OCI-M1 (cell line): ENCODE results near the gene SLC2A4RG.
A peak's percentile ranks its signal among the peaks of the same experiment; 100 is the strongest.

Experiments
- DNase-seq: peaks from one replicate; lab custom pipeline; 2025; lab: John Stamatoyannopoulos, UW

Gene SLC2A4RG, protein sequence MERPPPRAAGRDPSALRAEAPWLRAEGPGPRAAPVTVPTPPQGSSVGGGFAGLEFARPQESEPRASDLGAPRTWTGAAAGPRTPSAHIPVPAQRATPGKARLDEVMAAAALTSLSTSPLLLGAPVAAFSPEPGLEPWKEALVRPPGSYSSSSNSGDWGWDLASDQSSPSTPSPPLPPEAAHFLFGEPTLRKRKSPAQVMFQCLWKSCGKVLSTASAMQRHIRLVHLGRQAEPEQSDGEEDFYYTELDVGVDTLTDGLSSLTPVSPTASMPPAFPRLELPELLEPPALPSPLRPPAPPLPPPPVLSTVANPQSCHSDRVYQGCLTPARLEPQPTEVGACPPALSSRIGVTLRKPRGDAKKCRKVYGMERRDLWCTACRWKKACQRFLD

DNA sequence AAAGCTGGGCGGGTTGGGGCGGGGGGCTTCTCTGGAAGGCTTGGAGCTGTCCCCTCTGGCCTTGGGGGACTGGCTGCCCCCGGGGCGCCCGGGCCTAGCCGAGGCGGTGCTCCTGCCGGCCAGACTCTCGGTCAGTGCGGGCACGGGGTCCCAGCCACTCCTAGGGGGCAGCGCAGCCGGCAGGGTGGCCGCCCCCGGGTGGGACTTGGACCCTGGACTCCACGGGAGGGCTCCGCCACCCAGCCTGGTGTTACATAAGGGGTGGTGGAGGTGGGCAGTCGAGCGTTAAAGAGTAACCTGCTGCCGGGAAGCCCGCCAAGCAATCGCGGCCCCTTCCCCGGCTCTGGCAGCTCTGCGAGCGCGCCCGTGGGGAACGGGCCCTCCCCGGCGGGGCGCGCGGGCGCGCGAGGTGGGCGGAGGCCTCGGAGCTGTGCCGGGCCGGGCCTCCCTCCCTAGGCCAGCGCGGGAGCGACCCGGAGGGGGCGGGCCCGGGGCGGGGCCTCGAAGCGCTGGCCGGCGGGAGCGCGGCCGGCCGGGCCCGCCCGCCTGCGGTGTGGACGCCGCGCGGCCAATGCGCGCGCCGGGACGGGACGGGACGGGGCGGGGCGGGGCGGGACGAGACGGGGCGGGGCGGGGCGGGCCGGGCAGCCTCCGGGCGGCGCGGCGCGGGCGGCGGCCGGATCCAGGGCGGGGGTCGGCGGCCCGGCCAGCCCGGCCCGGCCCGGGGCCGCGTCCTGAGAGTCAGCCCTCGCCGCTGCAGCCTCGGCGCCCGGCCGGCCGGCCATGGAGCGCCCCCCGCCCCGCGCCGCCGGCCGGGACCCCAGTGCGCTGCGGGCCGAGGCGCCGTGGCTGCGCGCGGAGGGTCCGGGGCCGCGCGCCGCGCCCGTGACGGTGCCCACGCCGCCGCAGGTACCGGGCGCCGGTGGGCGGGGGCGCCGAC, at the start of gene SLC2A4RG:
Gene SLC2A4RG (plus strand): TSS at position 647 of the 940 bp plus-strand sequence. CDS start 137 bp downstream, at position 784.
- peak; percentile 83 for DNase-seq

DNA sequence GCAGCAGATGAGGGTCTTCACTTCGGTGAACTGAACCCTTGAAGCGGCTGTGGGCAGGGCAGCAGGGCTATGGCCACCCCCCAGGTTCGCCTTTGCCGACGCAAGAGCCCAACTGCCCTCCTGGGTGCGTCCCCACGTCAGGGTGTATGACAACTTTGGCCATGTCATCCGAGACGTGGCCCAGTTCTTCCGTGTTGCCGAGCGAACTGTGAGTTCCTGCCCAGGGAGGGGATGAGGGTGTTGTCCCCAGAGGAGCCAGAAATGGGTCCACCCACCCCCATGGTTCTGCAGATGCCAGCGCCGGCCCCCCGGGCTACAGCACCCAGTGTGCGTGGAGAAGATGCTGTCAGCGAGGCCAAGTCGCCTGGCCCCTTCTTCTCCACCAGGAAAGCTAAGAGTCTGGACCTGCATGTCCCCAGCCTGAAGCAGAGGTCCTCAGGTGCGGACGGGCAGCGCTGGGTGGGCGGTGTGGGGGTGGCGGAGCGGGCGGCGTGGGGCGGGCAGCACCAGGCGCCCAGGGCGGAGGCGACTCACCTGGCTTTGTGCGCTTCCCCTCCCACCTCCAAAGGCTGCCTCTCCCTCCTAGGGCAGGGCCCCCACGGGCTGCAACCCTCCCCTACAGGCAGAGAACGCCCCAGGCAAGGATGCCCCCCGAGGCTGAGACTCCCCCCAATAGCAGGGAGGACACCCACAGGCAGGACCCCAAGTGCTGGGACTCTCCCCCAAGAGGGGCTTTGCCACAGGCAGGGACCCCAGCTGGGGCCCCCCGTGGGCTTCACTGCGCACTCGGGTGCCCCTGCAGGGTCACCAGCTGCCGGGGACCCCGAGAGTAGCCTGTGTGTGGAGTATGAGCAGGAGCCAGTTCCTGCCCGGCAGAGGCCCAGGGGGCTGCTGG, 49.3 kb upstream of the SLC2A4RG start:
- DNase-seq = no peak

DNA sequence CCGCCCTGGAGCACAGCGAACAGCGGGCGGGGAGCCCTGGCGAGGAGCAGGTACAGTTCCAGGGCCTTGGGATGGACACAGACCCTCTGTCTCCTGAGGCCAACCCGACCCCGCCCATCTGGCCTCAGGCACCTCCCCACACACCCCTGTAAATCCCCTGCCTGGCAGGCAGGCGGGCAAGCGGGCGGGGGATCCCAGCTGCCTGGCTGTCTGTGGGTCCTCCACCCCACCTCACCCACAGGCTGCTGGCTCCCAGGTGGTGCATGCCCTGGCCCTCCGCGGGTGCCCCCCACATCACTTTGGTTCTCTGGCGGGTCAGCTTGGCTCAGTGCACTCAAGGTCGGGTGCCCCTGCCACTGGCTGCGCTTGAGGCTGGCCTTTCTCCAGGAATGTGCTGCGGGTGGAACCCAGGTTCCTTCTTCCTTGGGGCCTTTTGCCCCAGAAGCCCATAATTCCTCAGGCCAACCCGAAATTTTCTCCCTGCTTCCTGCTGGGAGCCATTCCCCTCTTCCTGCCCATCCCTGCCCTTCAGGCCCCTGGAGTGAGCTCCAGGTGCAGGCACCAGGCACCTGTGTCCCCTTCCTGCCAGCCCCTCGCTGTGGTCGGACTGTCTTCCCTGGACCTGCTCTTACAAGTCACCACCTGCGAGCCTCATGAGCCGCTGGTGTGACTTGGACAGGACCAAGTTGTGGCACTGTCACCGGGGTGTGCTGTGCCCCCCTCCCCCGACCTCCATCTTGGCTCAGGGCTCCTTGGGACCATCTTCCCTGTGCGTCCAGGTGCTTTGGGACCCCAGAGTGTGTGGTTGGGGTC, 48.5 kb upstream of the SLC2A4RG start:
- DNase-seq = no peak

DNA sequence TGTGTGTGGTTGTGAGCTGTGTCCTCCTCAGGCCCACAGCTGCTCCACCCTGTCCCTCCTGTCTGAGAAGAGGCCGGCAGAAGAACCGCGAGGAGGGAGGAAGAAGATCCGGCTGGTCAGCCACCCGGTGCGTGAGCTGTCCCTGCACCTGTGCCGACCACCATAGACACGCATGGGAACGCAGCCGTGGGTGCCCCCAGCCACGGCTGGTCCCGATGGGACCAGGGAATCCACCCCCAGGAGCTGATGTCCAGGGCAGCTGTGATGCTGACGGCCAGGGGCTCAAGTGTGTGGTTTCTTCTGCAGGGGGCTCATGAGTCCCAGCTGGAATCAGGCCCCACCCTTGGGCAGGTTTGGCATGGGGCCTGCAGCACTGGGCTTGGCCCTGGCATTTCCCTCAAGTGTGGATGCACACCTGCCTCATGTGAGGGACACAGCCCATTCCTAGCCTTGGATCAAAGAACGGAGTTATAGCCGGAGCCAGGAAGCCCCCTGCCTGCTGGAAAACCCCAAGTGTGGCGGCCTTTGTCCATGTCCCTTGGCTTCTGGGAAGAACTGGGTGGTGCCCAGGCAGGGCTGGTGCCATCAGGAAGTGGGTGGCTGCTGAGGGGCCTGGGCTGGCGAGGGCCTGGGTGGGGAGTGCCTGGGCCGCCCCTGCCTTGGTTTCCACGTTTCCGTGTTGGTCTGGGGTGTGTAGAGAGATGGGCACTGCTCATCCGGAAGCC, 47.7 kb upstream of the SLC2A4RG start:
- no peak for DNase-seq

DNA sequence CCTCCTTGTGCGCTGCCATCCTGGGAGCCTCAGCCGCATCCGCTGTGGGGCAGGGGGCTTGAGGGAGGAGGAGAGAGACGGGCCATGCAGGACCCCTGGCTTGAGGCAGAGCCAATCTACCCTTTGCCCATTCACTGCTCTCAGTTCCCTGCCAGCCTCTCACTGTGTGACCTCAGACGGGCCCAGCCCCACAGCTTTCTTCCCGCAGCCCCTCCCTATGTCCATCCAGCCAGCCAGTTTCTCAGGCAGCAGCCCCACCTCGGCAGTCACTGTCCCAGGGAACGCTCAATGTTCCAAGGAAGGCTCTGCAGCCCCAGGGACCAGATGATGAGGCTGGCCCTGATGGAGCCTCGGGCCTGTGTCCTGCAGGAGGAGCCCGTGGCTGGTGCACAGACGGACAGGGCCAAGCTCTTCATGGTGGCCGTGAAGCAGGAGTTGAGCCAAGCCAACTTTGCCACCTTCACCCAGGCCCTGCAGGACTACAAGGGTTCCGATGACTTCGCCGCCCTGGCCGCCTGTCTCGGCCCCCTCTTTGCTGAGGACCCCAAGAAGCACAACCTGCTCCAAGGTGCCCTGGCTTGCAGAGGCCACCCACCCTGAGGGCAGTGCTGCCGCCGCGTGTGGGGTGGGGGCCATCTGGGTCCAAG, 47.0 kb upstream of the SLC2A4RG start:
- no peak for DNase-seq

DNA sequence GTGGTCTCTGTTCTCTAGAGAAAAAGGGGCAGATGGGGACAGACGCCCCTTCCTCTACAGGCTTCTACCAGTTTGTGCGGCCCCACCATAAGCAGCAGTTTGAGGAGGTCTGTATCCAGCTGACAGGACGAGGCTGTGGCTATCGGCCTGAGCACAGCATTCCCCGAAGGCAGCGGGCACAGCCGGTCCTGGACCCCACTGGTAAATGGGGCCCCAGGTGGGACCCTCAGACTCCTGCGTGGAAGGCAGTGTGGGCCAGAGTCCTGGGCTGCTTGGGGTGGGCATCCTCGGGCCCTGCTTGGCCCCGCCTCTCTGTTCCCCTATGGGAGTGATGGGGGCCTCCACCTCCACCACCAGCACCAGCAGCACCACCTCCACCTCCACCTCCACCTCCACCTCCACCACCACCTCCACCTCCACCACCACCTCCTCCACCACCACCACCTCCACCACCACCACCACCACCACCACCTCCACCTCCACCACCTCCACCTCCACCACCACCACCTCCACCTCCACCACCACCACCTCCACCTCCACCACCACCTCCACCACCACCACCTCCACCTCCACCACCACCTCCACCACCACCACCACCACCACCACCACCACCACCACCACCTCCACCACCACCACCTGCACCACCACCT, 46.4 kb upstream of the SLC2A4RG start:
- no peak for DNase-seq

DNA sequence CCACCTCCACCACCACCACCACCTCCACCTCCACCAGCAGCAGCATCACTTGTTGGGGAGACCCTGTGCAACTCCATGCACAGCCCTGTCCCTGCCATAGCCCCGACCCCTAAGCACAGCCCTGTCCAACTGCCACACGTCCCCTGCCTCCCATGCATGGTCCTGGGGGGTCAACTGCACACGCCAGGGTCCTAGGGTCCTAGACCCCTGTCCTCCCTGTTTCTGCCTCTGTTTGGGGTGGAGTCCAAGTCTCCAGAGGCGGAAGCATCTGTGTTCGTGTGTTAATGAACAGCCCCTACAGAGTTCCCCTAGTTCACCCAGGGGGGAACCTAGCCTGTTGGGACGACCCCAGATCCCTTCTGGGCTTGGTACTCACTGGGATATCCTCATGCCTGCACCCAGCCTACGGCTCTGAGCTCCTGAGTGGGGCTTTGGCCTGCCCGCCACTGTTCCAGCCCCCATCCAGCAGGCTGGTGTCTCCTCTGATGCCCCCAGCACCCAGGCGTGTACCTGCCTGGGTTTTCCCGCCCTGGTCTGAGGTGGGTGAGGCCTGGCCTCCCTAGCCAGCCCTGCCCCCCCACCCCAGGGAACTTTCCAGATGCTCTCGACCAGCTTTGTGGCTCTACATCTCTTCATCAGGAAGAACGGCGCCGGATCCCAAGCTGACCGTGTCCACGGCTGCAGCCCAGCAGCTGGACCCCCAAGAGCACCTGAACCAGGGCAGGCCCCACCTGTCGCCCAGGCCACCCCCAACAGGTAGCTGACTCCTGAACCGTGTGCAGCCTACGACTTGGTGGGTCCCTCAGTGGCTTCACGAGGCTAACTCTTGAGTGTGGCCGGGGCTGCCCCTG, 45.6 kb upstream of the SLC2A4RG start:
- no peak for DNase-seq

DNA sequence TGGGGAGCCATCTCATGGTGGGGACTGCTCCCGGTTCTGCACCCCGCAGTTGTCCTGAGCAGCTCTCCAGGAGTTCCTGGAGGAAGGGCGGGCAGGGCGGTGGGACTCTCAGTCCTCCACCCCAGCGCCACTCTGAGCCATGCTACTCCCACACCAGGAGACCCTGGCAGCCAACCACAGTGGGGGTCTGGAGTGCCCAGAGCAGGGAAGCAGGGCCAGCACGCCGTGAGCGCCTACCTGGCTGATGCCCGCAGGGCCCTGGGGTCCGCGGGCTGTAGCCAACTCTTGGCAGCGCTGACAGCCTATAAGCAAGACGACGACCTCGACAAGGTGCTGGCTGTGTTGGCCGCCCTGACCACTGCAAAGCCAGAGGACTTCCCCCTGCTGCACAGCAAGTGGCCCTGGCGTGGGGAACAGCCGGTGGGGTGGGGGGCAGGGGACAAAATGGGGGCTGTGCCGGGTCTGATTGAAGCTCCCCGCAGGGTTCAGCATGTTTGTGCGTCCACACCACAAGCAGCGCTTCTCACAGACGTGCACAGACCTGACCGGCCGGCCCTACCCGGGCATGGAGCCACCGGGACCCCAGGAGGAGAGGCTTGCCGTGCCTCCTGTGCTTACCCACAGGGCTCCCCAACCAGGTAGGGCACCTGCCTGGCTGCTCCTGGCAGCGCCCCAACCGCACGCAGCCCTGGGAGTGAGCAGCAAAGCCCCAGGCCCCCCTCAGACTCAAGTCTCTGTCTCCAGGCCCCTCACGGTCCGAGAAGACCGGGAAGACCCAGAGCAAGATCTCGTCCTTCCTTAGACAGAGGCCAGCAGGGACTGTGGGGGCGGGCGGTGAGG, 44.8 kb upstream of the SLC2A4RG start:
- DNase-seq = no peak

DNA sequence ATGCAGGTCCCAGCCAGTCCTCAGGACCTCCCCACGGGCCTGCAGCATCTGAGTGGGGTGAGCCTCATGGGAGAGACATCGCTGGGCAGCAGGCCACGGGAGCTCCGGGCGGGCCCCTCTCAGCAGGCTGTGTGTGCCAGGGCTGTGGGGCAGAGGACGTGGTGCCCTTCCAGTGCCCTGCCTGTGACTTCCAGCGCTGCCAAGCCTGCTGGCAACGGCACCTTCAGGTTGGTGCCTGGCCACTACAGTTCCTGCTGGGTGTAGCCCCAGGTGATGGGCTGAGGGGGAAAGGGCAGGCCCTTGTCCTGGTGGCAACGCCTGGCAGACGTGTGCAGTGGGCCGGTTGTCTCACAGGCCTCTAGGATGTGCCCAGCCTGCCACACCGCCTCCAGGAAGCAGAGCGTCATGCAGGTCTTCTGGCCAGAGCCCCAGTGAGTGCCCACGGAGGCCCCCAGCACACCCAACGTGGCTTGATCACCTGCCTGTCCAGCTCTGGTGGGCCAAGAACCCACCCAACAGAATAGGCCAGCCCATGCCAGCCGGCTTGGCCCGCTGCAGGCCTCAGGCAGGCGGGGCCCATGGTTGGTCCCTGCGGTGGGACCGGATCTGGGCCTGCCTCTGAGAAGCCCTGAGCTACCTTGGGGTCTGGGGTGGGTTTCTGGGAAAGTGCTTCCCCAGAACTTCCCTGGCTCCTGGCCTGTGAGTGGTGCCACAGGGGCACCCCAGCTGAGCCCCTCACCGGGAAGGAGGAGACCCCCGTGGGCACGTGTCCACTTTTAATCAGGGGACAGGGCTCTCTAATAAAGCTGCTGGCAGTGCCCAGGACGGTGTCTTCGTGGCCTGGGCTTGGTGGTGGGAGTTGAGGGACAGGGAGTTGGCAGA, 43.9 kb upstream of the SLC2A4RG start:
- DNase-seq = no peak

DNA sequence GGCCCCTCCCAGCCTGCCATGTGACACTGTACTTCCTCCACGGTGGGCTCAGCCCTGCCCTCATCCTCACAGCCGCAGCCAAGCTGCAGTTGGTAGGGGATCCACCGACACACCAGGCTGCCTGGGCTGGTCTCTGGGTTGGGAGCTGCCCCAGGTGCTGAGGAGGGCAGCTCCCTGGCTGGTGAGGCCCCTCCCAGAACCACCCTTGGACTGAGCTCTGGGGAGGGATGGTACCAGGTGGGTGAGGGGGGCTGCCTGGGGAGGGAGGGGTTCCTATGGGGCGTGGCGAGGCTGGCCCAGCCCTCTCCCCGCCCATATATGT, 43.3 kb upstream of the SLC2A4RG start:
- DNase-seq = no peak

DNA sequence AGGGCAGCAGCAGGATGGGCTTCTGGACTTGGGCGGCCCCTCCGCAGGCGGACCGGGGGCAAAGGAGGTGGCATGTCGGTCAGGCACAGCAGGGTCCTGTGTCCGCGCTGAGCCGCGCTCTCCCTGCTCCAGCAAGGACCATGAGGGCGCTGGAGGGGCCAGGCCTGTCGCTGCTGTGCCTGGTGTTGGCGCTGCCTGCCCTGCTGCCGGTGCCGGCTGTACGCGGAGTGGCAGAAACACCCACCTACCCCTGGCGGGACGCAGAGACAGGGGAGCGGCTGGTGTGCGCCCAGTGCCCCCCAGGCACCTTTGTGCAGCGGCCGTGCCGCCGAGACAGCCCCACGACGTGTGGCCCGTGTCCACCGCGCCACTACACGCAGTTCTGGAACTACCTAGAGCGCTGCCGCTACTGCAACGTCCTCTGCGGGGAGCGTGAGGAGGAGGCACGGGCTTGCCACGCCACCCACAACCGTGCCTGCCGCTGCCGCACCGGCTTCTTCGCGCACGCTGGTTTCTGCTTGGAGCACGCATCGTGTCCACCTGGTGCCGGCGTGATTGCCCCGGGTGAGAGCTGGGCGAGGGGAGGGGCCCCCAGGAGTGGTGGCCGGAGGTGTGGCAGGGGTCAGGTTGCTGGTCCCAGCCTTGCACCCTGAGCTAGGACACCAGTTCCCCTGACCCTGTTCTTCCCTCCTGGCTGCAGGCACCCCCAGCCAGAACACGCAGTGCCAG, 42.8 kb upstream of the SLC2A4RG start, which contains the start of gene TNFRSF6B:
Gene TNFRSF6B (plus strand): TSS at position 25 of the 729 bp plus-strand sequence. CDS start 116 bp downstream, at position 141.
- no peak for DNase-seq

DNA sequence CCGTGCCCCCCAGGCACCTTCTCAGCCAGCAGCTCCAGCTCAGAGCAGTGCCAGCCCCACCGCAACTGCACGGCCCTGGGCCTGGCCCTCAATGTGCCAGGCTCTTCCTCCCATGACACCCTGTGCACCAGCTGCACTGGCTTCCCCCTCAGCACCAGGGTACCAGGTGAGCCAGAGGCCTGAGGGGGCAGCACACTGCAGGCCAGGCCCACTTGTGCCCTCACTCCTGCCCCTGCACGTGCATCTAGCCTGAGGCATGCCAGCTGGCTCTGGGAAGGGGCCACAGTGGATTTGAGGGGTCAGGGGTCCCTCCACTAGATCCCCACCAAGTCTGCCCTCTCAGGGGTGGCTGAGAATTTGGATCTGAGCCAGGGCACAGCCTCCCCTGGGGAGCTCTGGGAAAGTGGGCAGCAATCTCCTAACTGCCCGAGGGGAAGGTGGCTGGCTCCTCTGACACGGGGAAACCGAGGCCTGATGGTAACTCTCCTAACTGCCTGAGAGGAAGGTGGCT, 42.2 kb upstream of the SLC2A4RG start:
- DNase-seq = no peak

DNA sequence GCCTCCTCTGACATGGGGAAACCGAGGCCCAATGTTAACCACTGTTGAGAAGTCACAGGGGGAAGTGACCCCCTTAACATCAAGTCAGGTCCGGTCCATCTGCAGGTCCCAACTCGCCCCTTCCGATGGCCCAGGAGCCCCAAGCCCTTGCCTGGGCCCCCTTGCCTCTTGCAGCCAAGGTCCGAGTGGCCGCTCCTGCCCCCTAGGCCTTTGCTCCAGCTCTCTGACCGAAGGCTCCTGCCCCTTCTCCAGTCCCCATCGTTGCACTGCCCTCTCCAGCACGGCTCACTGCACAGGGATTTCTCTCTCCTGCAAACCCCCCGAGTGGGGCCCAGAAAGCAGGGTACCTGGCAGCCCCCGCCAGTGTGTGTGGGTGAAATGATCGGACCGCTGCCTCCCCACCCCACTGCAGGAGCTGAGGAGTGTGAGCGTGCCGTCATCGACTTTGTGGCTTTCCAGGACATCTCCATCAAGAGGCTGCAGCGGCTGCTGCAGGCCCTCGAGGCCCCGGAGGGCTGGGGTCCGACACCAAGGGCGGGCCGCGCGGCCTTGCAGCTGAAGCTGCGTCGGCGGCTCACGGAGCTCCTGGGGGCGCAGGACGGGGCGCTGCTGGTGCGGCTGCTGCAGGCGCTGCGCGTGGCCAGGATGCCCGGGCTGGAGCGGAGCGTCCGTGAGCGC, 41.6 kb upstream of the SLC2A4RG start:
- no peak for DNase-seq

DNA sequence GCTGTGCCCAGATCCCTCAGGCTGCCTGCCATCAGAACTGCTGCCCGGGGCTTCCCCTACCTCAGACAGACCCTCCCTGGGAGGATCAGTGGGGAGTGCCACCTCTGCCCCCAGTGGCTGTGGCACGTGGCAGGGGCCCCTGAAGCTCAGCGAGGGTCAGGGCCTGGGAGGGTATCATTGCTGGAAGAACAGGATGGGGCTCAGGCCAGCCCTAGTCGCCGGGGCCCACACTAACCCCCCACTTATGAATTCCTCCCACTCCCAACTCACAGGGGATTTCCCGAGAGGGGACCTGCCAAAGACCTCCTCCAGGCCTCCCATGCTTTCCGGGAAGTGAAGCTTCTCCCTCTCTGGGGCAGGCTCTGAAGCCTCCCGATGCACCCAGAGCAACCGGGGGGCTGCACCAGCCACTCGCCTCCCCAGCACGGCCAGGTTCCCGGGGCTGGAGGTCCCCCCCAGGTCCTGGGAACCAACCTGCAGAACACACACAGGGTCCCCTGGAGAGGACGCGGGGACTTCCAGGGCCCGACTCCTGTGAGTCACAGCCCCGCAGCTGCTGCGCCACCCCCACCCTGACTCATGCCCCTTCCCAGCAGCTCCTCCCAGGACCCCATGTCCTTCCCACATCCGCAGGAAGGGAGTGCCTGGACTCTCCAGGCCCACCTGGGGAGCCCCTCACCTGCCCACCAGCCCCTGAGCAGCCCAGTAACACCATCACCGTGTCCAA, 40.7 kb upstream of the SLC2A4RG start:
- DNase-seq = no peak
